Lung (tissue), 12 donors: ENCODE data around the gene CLASP1. TPM values are rescaled to one million over a fixed set of nuclear protein-coding genes. Genes with fewer than 3 reads are reported as not detected.
A peak's percentile ranks its signal among the peaks of the same experiment; 100 is the strongest.

Source experiments
- ATAC-seq: fragments of 200-7000 bp; cut with Tn5 transposase; one replicate; pipeline ENCODE4 v1.9.1; 2020; ENCODE audit warnings: moderate number of reproducible peaks; ENCODE audit not compliant: insufficient read depth, low FRiP score
- DNase-seq, 3 donors: peaks; one replicate each; pipeline ENCODE4 v3.0.0-alpha.2; 2013 to 2017
- H3K27ac ChIP-seq, 2 donors: one replicate each; pipeline ENCODE4 v1.5.1; 2013; ENCODE audit warnings: mild to moderate bottlenecking in 2 of 2, moderate library complexity in 2 of 2, control low read depth in 1 of 2, inconsistent platforms in 1 of 2, low read depth in 1 of 2, low read length in 1 of 2
- H3K27me3 ChIP-seq, 3 donors: one replicate each; pipeline ENCODE4 v1.5.1; 2013; ENCODE audit warnings: low read length in 2 of 3; ENCODE audit not compliant: control insufficient read depth in 3 of 3, insufficient read depth in 3 of 3
- H3K36me3 ChIP-seq, 4 donors: one replicate each; pipeline ENCODE4 v1.5.1; 2013; ENCODE audit warnings: low read length in 4 of 4, mild to moderate bottlenecking in 1 of 4, moderate library complexity in 1 of 4; ENCODE audit not compliant: control insufficient read depth in 4 of 4, insufficient read depth in 4 of 4
- H3K4me1 ChIP-seq, 5 donors: one replicate each; pipeline ENCODE4 v1.5.1; 2013; ENCODE audit warnings: low read length in 5 of 5, mild to moderate bottlenecking in 2 of 5, moderate library complexity in 1 of 5; ENCODE audit not compliant: control insufficient read depth in 5 of 5, insufficient read depth in 5 of 5
- H3K4me3 ChIP-seq: one replicate; pipeline ENCODE4 v1.5.1; 2013; ENCODE audit warnings: mild to moderate bottlenecking, control low read depth, moderate library complexity
- H3K9ac ChIP-seq, 2 donors: one replicate each; pipeline ENCODE4 v1.5.1; 2013; ENCODE audit warnings: low read length in 2 of 2, control low read depth in 1 of 2; ENCODE audit not compliant: insufficient read depth in 1 of 2
- H3K9me3 ChIP-seq, 4 donors: one replicate each; pipeline ENCODE4 v1.5.1; 2013; ENCODE audit warnings: low read length in 3 of 4, mild to moderate bottlenecking in 1 of 4, moderate library complexity in 1 of 4; ENCODE audit not compliant: control insufficient read depth in 4 of 4, insufficient read depth in 3 of 4
- WGBS, 2 donors: extraction: QIAGEN DNeasy Blood & Tissue Kit; methylation state at CpG; one replicate each; pipeline ENCODE4 v1.1.7; 2013; 5-methylcytosine and 5-hydroxymethylcytosine counted together
- polyA plus RNA-seq, 2 donors: library from polyadenylated mRNA; stranded (reverse); fragments of 200-250 nt; gene quantifications; one replicate each; pipeline ENCODE4 v1.2.1, GENCODE V29; 2013
- total RNA-seq, 2 donors: library from RNA; depleted of rRNA in 1 of 2; stranded (reverse); fragments of >200 nt in 1 of 2; gene quantifications; one replicate each; pipeline ENCODE4 v1.2.1, GENCODE V29; 2014 to 2021
- TF ChIP-seq, protein P1 (sequence below): IDR thresholded peaks from 2 replicates; pipeline ENCODE4 v1.5.1; 2012; ENCODE audit warnings: mild to moderate bottlenecking; ENCODE audit errors: control extremely low read depth, extremely low read depth
- donor health status: control.
- donor health status: control.
- donor health status: Bipolar disorder and iron deficiency.
- donor health status: healthy.
- donor health status: DM: yes; HTN: yes; CAD: no.

Gene CLASP1
- total and polyA plus RNA-seq, 4 donors = 7.4 to 128 (median 30.6) TPM

DNA sequence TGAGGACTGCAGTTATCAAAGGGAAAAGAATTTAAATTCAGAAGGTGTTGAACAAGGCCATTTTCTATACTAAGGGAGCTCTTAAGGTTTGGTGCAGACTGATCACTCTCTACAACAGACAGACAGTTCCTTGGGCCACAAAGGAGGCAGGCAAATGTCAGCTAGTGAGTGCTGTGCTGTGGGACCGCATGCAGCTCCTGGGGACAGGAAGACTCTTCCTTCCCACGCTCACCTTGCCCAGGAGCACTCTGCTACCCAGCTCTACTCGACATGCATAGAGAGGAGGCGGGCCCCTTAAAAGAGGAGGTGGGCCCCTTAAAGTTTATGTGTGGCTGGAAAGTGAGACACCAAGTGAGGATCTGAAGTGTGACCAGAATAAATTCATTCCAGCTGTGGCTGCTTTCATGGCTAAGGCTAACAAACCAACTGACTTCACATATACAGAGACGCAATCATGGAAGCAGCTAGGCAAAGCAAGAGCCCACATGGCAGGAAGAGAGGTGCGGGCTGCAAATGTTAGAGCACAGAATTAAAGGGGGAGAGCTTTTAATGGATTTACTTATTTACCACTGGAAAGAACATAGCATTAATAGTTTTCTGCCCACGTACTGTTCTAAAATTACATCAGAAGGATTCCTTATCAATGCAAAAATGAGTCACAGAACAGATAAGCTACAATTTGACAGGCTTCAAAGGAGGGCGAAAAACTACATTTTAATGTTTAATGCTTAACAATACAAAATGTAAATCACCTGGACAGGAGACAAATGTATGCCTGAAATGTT, 220.0 kb downstream of the CLASP1 start:
- TF ChIP-seq, protein P1, sequence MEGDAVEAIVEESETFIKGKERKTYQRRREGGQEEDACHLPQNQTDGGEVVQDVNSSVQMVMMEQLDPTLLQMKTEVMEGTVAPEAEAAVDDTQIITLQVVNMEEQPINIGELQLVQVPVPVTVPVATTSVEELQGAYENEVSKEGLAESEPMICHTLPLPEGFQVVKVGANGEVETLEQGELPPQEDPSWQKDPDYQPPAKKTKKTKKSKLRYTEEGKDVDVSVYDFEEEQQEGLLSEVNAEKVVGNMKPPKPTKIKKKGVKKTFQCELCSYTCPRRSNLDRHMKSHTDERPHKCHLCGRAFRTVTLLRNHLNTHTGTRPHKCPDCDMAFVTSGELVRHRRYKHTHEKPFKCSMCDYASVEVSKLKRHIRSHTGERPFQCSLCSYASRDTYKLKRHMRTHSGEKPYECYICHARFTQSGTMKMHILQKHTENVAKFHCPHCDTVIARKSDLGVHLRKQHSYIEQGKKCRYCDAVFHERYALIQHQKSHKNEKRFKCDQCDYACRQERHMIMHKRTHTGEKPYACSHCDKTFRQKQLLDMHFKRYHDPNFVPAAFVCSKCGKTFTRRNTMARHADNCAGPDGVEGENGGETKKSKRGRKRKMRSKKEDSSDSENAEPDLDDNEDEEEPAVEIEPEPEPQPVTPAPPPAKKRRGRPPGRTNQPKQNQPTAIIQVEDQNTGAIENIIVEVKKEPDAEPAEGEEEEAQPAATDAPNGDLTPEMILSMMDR = no peak
- Histone ChIP-seq H3K36me3 (peaks cover 9 to 45% (median 23%) of the 10 kb centered on the region in 4 donors), H3K9ac (no peak overlapping the region), H3K9me3 (no peaks in the 10 kb centered on the region), H3K4me3 (no peak overlapping the region), H3K4me1 (no peaks in the 10 kb centered on the region), H3K27me3 (no peaks in the 10 kb centered on the region), H3K27ac (peak overlapping the region in 1 of 2 donors; percentile 70)
- no peak for ATAC-seq
- DNase-seq = no peak
- 90 to 93% methylated on average over 8 of the region's 8 CpGs for WGBS, 2 donors

DNA sequence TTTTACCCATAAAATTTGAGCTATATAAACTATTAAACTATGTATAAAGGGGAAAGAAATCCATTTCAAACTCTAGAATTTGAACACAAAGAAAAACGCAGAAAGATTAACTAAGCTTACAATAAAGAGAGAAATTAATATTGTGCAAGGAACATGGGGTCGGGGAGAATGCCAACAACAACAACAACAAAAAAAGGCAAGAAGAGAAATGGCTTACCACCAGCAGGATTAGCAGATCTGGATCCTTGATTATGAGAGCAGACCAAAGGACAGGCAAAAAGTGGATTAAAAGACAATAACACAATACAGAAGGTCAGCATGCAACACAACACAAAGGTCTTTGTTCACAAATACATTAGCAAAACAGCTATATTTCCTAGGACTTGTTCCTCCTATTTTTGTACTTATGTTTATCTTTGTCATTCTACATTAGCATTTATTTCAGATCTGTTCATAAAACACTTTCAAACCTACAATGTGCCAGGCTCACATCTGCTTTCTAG, 222.0 kb downstream of the CLASP1 start:
- 88 to 96% methylated on average over 2 of the region's 2 CpGs for WGBS, 2 donors
- Histone ChIP-seq H3K27me3 (no peaks in the 10 kb centered on the region), H3K4me1 (no peaks in the 10 kb centered on the region), H3K4me3 (no peak overlapping the region), H3K36me3 (peaks cover 11 to 45% (median 26%) of the 10 kb centered on the region in 4 donors), H3K27ac (no peak overlapping the region), H3K9ac (no peak overlapping the region), H3K9me3 (no peaks in the 10 kb centered on the region)
- TF ChIP-seq, protein P1 = no peak
- ATAC-seq = no peak
- no peak for DNase-seq

DNA sequence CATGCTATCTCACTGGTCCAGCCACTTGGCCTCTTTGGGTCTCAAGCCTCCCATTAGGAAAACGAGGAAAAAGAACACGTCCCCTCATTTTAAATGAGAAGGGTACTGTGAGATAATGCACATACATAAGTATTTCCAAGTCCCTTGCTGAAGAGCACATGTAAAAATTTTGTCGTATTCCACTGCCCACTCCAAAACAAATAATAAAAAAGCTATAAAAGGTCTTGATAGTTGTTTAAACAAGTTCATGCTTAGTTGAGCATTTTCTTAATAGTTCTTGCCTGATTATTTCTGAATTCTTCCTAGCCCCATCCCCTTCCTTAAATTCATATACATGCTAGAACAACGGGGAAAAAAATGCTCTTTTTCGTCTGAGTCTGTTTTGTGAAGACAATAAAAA, 228.8 kb downstream of the CLASP1 start:
- no peaks in the 10 kb centered on the region for H3K4me1 ChIP-seq
- TF ChIP-seq, protein P1 = no peak
- 92% methylated on average over 5 of the region's 5 CpGs for WGBS, 2 donors
- H3K4me3 ChIP-seq = no peak overlapping the region
- ATAC-seq = no peak
- no peaks in the 10 kb centered on the region for H3K9me3 ChIP-seq
- no peak overlapping the region for H3K27ac ChIP-seq
- DNase-seq = no peak
- H3K36me3 ChIP-seq = peaks cover 17 to 26% (median 17%) of the 10 kb centered on the region in 4 donors
- H3K9ac ChIP-seq = no peak overlapping the region
- H3K27me3 ChIP-seq = no peaks in the 10 kb centered on the region
